Natural killer cell (primary cell): ENCODE data around the gene PRKCB. TPM values are rescaled to one million over a fixed set of nuclear protein-coding genes. Genes with fewer than 3 reads are reported as not detected.

Source experiments
- ATAC-seq, 3 donors: fragments of 150-1000 bp in 2 of 3; fragments of 200-7000 bp in 1 of 3; cut with Tn5 transposase; 1 replicate in 1 of 3; 2 replicates in 2 of 3; pipeline ENCODE4 v1.10.0; 2021; ENCODE audit warnings: mild to moderate bottlenecking in 2 of 3, moderate library complexity in 2 of 3
- DNase-seq, 2 donors: peaks; one replicate each; pipeline versions ENCODE4 v3.0.0 to v3.0.0-alpha.2; 2013 to 2021; ENCODE audit warnings: mixed read lengths in 1 of 2
- H3K27ac ChIP-seq: one replicate; pipeline ENCODE4 v1.5.1; 2013; ENCODE audit warnings: mild to moderate bottlenecking, low read length
- H3K27me3 ChIP-seq: one replicate; pipeline ENCODE4 v1.6.1; 2013; ENCODE audit warnings: low read length; ENCODE audit not compliant: control insufficient read depth, insufficient read depth
- H3K36me3 ChIP-seq: one replicate; pipeline ENCODE4 v1.6.1; 2013; ENCODE audit warnings: low read length; ENCODE audit not compliant: control insufficient read depth, insufficient read depth
- H3K4me1 ChIP-seq: one replicate; pipeline ENCODE4 v1.6.1; 2013; ENCODE audit warnings: low read length; ENCODE audit not compliant: control insufficient read depth, insufficient read depth
- H3K4me3 ChIP-seq: one replicate; pipeline ENCODE4 v1.5.1; 2013; ENCODE audit warnings: low read length
- H3K9me3 ChIP-seq: one replicate; pipeline ENCODE4 v1.6.1; 2013; ENCODE audit warnings: low read length; ENCODE audit not compliant: control insufficient read depth, insufficient read depth
- H3K27ac Mint-ChIP-seq, 2 donors: one replicate each; pipeline ENCODE4 v1.8.0; 2022; ENCODE audit warnings: mild to moderate bottlenecking in 2 of 2, mixed read lengths in 2 of 2, moderate library complexity in 1 of 2
- H3K27me3 Mint-ChIP-seq, 2 donors: one replicate each; pipeline ENCODE4 v1.8.0; 2022; ENCODE audit warnings: low read depth in 2 of 2, mixed read lengths in 2 of 2
- H3K36me3 Mint-ChIP-seq: one replicate; pipeline ENCODE4 v1.8.0; 2022; ENCODE audit warnings: mixed read lengths
- H3K4me1 Mint-ChIP-seq, 2 donors: one replicate each; pipeline ENCODE4 v1.8.0; 2022; ENCODE audit warnings: mixed read lengths in 2 of 2
- H3K4me3 Mint-ChIP-seq: one replicate; pipeline ENCODE4 v1.8.0; 2022; ENCODE audit warnings: mild to moderate bottlenecking, moderate library complexity, mixed read lengths
- H3K9me3 Mint-ChIP-seq, 2 donors: one replicate each; pipeline ENCODE4 v1.8.0; 2022; ENCODE audit warnings: mixed read lengths in 2 of 2
- CTCF ChIP-seq: fragments of 200-600 bp; IDR thresholded peaks from one replicate; pipeline ENCODE4 v1.8.0; 2022; ENCODE audit warnings: antibody characterized with exemption
- WGBS: methylation state at CpG from one replicate; pipeline ENCODE4 v1.1.7; 2013; ENCODE audit warnings: missing lambda C conversion rate; ENCODE audit not compliant: insufficient coverage; 5-methylcytosine and 5-hydroxymethylcytosine counted together
- intact Hi-C: fragments of 100-400 bp; cut with micrococcal nuclease; formaldehyde crosslinking; loops from one replicate; pipeline ENCODE4 v1.14.2; 2022
- total RNA-seq, 4 donors: library from RNA; stranded (reverse); fragments of 120-200 nt in 1 of 4; gene quantifications; one replicate each; pipeline versions ENCODE4 v1.2.3 to v1.2.4, GENCODE V29; 2013 to 2022

PRKCB gene
- total RNA-seq, 3 donors from 2014 or later (not counting 1 experiment from before 2014, with no cell fraction given): 182 to 222 (median 183) TPM

- DNase-seq (no peak), ATAC-seq (no peak)
- H3K4me3 Mint-ChIP-seq: no peak overlapping the region
- Histone ChIP-seq H3K27ac (no peak overlapping the region), H3K27me3 (no peaks in the 10 kb centered on the region), H3K36me3 (no peaks in the 10 kb centered on the region), H3K4me1 (peaks cover 35% of the 10 kb centered on the region), H3K4me3 (no peak overlapping the region), H3K9me3 (no peaks in the 10 kb centered on the region)
- TF ChIP-seq CTCF: no peak
- peak overlapping the region; percentile 3 to 11 for H3K27ac Mint-ChIP-seq
- no peaks in the 10 kb centered on the region for H3K36me3 Mint-ChIP-seq
- intact Hi-C loops: no loop called here
- 60% methylated on average over 6 of the region's 8 CpGs for WGBS
- no peaks in the 10 kb centered on the region for H3K9me3 Mint-ChIP-seq
- H3K27me3 Mint-ChIP-seq: no peaks in the 10 kb centered on the region
- peaks cover 81 to 92% of the 10 kb centered on the region in 2 donors for H3K4me1 Mint-ChIP-seq
These were observed 67.1 kb downstream of the PRKCB start for GRCh38 chr16:23902748-23903414.

DNA sequence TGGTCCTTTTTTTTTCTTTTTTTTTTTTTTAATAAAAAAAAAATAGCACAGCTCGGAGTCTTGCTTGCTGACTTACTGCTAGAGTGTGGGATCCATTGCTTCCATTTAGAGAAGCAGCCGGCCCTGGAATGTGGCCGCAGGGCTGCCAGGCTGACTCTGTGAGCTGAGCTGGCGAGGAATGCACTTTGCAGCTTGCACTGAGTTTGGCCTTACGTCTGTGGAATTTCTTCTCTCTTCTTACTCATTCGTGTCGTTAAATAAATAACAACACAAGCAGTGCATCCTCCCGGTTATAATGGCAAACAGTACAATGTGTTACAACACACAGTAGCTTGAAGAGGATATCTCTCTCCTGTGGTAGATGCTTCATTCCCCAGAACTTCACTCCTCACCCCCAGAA is 69.2 kb downstream of the PRKCB start:
- Mint-ChIP-seq H3K36me3 (no peaks in the 10 kb centered on the region), H3K4me3 (no peak overlapping the region), H3K9me3 (no peaks in the 10 kb centered on the region), H3K27me3 (no peaks in the 10 kb centered on the region), H3K4me1 (peaks cover 90 to 96% of the 10 kb centered on the region in 2 donors), H3K27ac (peak overlapping the region; percentile 16 to 22)
- intact Hi-C loops: no loop called here
- H3K4me1 ChIP-seq: peaks cover 30% of the 10 kb centered on the region
- no peaks in the 10 kb centered on the region for H3K36me3 ChIP-seq
- DNase-seq (no peak), ATAC-seq (no peak)
- H3K27ac ChIP-seq: no peak overlapping the region
- 92% methylated on average over 7 of the region's 8 CpGs for WGBS
- no peak for TF ChIP-seq CTCF
- no peak overlapping the region for H3K4me3 ChIP-seq
- H3K9me3 ChIP-seq: no peaks in the 10 kb centered on the region
- no peaks in the 10 kb centered on the region for H3K27me3 ChIP-seq

DNA sequence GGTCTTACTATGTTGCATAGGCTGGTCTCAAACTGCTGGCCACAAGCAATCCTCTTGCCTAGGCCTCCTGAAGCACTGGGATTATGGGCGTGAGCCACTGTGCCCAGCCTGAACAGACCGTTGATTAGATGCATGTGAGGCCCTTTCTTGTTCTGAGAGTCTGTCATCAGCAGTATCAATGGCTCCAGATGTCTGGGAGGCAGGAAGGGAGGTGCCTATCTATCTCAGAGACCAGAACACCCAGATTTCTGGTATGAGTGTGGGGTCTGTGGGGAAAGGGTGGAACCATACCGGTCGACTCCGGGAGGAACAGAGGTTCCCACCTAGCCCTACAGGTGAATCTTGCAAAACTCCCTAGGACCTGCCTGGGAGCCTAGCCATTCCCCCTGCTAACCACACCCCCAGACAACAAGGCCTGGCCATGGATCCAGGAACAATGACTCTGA is 71.7 kb downstream of the PRKCB start:
- peak overlapping the region; percentile 50 to 67 for H3K27ac Mint-ChIP-seq
- Histone ChIP-seq H3K4me3 (no peak overlapping the region), H3K36me3 (no peaks in the 10 kb centered on the region), H3K9me3 (no peaks in the 10 kb centered on the region), H3K4me1 (peaks cover 20% of the 10 kb centered on the region), H3K27ac (no peak overlapping the region), H3K27me3 (no peaks in the 10 kb centered on the region)
- no peak overlapping the region for H3K4me3 Mint-ChIP-seq
- WGBS: 49% methylated on average over 5 of the region's 5 CpGs
- no peaks in the 10 kb centered on the region for H3K27me3 Mint-ChIP-seq
- peaks cover 74 to 84% of the 10 kb centered on the region in 2 donors for H3K4me1 Mint-ChIP-seq
- no peak for DNase-seq
- no peaks in the 10 kb centered on the region for H3K9me3 Mint-ChIP-seq
- intact Hi-C loops: no loop called here
- TF ChIP-seq CTCF: no peak
- ATAC-seq: no peak
- no peaks in the 10 kb centered on the region for H3K36me3 Mint-ChIP-seq

GRCh38 chr16:23907903-23908302 is 72.1 kb downstream of the PRKCB start:
- Mint-ChIP-seq H3K36me3 (no peaks in the 10 kb centered on the region), H3K4me3 (no peak overlapping the region), H3K4me1 (peaks cover 70 to 80% of the 10 kb centered on the region in 2 donors), H3K27ac (peak overlapping the region; percentile 50 to 67), H3K27me3 (no peaks in the 10 kb centered on the region), H3K9me3 (no peaks in the 10 kb centered on the region)
- Histone ChIP-seq H3K9me3 (no peaks in the 10 kb centered on the region), H3K4me1 (peaks cover 20% of the 10 kb centered on the region), H3K36me3 (no peaks in the 10 kb centered on the region), H3K27ac (no peak overlapping the region), H3K4me3 (no peak overlapping the region), H3K27me3 (no peaks in the 10 kb centered on the region)
- intact Hi-C loops: no loop called here
- no peak for TF ChIP-seq CTCF
- DNase-seq: no peak
- WGBS: 77% methylated on average over 7 of the region's 7 CpGs
- no peak for ATAC-seq
